GM18520 (cell line): ENCODE results near the gene MRPS11.
"Not testable (repeated sequence)": the region's sequence is repeated elsewhere in the genome, so short reads cannot be mapped to it uniquely, and the experiment has no call there.

Source experiments
- ATAC-seq: cut with Tn5 transposase; IDR thresholded peaks from one replicate; pipeline ENCODE4 v1.9.1; 2021; ENCODE audit not compliant: unreplicated experiment

The MRPS11 gene

DNA sequence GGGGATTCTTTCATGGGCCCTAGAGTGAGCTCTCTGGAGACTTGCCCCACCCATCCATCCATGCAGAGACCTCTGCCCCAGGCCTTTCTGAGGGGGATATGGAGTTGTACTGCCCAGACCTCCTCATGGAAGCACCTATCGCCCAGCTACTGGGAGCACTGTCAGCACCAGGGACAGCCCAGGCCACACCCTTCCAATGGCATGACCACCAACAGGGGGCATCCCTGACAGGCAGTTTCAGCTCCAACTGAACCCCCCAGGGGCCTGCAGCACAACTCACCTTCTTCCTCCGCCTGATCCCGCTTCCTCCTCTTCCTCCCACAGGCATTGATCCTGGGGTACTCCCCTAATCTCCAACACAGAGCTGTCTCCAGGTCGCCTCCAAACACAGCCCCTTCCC, 21.8 kb downstream of the MRPS11 start:
- ATAC-seq = no peak

DNA sequence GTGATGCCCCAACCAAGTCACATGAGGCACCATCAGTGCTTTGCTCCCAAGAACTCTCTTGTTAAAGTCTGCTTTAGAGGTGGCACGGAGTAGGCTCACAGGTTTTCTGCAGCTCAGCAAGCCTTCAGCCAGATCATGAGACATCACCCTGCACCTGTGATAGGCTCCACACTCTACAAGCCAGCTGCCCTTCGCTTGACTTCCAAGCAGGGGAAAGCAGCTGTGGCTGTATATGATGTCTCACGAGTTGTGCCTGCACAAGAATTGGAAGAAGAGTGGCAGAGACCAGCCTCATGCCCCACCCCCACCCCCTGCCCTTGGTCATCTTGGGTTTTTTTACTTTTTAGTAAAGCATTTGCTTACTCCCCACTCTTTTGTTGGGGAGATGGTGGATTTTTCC, 22.5 kb downstream of the MRPS11 start:
- ATAC-seq = no peak

DNA sequence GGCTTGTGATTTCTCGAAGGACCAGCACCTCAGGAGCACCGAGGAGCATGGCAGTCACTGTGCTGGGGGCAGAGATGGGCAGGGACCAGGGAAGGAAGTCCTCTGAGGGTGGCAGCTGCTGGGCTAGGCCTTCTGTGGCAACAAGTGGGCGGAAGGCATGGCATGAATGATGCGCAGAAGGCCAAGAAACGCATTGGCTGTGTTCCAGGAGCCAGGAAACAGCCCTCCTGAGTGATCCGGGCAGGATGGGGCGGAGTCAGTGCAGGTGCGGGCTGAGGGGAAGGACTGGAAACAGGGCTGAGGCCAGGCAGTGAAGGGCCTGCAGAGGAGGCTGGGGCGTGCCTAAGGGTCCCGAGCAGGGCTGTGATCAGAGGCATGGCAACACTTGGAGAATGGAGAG, 23.6 kb downstream of the MRPS11 start:
- no peak for ATAC-seq

DNA sequence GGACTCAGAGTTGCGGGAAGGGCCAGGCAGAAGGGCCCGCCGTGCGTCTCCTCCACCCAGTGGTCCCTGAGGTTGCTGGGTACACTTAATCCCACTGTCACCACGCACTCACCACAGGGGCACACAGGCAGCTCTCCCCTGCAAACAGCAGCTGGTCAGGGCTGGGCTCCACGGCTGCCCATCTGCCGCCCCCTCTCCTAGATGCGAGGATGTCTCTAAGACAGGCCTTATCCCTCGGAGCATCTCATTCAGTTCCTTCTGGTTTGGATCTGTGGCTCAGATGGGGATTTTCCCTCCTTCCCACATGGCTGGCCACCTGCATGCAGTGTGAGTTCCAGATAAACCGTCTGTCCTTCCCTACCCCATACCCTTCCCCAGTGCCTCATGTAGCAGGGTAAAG, 26.3 kb downstream of the MRPS11 start:
- ATAC-seq = no peak

DNA sequence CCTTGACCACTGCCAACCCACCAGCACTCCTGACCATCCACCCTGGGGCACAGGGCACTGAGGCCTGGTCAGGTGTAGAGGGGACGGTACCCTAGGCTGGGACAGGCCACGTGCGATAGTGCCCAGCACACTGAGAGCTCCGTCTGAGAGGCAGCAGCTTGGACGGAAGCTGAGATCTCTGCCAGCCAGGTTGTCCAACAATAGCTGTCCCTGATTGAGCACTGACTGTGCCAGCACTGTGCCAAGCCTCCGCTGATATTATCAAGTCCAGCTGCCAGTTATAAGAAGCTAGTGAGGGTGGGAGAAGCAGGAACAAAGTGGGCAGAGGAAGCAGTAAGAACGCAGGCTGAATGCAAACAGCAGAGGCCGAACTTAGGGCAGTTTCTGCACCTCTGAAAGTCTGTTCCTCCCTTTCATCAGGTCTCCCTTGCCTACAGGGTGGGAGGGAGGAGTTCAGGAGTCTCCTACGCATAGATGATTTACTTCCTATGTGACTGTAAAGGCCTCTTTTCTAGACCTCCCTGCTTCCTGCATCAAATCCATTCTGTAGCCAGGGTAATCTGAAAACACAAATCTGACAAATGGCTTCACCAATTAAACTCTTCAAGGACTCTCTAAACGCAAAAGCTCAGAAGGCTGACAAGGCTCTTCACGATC, 29.7 kb downstream of the MRPS11 start:
- no peak for ATAC-seq

DNA sequence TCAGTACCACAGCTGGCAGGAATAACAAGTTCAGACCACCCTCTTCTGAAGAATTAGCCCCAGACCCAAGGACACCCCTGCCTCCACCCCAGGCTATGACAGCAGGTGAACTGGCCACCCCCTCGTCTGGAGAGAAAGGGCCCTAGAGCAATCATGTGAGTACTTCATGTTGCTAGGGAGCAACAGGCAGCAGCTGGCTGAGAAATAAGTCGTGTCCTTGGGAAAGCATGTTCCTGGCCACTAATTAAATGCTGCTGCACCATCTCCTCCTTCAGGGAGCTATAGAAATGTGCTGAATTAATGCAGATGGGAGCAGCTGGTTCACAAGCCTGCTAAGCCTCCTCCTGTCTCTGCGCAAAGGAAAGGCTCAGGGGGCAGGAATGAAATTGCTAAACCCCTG, 31.5 kb downstream of the MRPS11 start:
- no peak for ATAC-seq

DNA sequence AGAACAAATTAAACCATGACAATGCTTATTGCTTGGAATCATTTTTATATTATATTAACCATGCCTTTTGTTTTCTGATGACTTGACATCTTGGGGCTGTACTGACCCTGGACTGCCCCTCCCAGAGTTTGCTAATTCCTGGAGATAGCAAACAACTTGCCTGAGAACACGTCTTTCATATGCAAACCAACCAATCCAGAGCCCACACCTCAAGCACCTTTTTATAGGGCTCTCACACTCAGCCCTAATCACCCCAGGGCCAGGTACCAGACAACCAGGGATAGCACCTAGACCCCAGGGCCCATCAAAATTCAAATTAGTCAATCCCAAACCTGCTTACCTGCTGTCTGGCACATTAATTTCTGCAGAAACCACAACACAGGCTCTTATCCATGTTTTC, 36.9 kb downstream of the MRPS11 start:
- ATAC-seq = no peak

DNA sequence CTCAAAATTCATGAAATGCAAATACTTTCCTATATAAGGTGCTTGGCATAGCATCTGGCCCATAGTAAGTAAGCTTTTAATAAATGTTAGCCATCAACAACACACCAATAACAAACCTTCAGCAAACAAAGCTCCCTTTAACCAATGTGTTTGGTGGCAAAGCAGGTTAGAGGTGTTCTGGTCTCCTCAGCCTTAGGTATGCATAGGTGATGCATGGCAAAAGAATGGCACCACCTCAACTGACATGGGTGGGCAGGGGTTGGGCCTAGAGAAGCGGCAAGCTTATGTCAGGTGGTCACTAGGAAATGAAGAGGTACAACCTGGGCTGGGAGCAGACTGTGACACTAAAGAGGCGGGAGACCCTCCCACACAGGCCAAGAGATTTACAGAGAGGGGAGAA, 38.2 kb downstream of the MRPS11 start:
- ATAC-seq = no peak

DNA sequence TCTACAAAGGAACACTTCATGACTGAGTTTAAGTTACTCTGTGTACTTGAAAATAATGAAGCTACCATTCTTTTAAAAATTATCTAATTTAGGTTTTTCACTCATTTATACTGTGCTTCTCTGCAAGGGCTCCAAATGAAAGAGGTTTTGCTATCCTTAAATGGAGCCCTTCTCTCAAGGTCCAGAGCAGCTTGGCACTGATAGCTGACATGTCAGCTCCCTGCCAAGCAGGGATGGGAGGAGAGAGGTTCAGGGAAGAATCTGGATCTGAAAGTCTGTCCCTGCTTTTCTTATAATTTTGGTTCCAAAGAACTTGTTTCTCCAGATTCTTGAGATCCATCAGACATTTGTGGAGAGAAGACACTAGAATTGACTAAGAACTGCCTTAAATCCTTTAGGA, 39.1 kb downstream of the MRPS11 start:
- no peak for ATAC-seq

DNA sequence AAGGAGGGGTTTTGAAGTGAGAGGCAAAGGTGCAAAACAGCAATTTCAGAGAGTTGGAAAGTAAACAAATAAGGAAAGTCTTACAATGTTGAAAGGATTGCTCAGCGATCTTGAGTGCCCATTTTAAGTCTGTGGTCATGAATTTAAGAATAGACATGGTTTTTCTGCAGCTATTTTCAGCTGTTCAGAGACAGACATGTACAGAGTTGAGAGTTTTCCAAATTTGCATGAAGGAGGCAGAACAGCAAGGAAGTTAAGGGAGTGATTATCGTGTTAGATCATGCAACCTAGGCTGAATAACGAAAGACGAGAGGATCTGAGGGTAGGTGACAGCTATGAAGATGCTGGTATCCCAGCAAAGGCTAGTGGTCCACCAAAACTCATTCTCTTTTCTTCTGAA, 41.8 kb downstream of the MRPS11 start:
- ATAC-seq = no peak

DNA sequence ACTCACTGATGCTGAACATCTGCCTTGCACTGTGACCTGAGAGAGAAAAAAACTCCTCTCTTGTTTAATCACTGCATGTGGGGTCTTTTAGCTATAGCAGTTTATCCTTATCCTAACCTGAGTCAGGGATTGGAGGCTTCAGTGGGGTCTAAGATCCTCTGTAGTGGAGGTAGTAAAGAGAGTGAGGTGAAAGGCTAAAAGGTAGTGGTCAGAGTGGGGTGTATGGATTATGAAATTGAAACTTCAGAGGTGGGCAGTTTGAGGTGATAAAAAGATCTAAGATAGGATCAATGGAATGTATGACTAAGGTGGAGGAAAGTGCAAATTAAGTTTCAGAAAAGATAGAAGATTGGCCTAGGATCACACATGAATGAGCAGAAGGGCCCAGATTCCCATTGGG, 42.5 kb downstream of the MRPS11 start:
- no peak for ATAC-seq

DNA sequence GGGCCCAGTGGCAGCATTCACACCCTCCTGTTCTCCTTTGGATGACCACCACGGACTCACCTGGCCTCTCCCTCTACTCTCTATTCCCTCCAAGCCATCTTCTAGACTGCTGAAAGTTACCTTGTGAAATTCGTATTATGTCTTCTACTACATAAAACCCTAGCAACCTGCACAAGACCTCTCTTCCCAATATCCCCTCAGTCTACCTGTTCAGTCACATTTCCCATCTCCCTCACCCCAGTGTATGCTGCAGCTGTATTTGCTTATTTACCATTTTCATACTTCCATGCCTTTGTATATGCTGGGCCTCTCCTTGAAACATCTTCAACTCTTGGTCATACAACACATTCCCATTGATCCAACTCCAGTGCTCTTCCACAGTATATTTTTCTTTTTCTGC, 43.7 kb downstream of the MRPS11 start:
- ATAC-seq = no peak

DNA sequence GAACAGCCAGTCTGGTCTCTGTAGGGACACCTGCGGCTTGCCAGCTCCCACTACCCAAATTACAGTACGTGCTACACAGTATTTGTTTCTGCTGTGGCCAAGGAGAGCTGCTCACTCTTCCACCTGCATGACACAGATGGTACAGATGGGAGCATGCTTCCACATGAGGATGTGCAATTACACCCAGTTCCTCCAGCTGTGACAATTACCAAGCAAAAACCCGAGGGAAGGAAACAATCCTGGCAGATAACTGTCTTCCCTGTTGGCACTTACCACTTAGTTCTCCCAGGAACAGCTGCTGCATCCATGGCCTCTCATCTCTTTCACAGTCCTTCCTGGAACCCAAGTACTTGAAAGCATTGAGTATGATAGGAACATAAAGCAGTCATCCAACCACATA, 44.6 kb downstream of the MRPS11 start:
- ATAC-seq = no peak

DNA sequence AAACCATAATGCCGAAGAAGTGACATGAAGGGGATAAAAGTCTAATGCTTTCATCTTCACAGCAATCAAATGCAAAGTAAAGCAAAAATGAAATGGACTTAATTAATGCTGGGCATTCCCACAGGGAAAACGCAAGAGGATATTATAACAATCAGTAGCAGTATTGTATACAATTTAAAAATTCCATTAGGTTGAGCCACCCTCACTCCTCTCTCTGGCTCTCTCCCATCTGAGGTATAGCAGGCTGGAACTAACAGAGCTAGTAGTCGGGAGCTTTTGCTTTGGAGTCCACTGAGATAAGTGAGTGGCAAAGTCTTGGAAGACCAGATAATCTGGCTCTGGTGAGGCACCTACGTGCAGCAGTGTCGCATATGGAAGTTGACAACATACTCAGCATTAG, 45.1 kb downstream of the MRPS11 start:
- ATAC-seq = no peak

DNA sequence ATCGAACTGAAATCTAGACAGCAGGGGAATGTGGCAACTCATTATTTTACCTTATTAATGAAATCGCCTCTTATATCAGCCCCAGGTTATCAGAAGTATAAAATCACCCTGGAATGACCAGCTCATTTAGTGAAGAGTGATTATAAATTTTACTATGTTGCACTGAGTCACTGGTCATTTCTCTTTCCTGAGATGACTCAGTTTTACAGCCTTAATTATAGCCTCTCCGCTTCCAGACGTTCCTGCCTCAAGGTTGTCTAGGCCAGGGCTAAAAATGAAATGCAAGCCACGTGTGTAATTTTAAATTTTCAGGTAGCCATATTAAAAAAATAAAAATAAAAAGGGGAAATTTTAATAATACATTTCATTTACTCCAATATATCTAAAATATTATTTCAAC, 45.7 kb downstream of the MRPS11 start:
- no peak for ATAC-seq

DNA sequence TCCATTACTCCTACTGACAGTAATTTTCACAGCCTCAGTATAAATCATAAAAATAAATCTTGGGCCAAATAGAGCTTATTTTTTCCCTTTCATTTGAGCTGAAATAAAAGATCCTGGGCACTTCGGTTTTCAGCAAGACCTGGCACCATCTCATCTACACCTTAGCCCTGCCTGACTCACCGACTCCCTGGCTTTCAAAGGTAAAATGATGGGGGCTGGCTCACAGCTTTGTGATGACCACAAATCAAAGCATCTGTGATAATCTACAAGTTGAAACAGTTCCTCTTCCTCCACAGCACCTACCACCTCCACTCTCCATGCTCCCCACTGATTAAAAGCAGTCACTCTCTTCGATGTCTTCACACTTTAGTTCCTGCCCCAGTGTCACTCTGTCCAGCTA, 51.4 kb downstream of the MRPS11 start:
- ATAC-seq = no peak

DNA sequence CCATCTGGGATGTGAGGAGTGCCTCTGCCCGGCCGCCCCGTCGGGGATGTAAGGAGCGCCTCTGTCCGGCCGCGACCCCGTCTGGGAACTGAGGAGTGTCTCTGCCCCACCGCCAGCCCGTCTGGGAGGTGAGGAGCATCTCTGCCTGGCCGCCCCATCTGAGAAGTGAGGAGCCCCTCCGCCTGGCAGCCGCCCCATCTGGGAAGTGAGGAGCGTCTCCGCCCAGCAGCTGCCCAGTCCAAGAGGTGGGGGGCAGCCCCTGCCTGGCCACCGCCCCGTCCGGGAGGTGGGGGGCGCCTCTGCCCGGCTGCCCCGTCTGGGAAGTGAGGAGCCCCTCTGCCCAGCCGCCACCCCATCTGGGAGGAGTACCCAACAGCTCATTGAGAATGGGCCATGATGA, 56.6 kb downstream of the MRPS11 start:
- not testable (repeated sequence) for ATAC-seq

DNA sequence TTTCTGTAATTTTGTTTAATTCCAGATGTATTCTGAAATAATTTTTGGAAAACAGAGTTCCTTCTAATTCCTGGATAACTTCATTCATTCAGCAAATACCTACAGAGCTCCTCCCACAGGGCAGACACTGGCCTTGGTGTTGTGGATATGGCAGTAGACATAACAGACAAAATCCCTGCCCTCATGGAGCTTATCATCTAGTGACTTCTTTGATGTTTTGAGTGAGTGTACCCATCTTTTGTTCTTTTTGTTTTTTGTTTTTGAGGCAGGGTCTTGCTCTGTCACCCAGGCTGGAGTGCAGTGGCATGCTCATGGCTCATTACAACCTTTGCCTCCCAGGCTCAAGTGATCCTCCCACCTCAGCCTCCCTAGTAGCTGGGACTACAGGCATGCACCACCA, 57.9 kb downstream of the MRPS11 start:
- ATAC-seq = no peak

DNA sequence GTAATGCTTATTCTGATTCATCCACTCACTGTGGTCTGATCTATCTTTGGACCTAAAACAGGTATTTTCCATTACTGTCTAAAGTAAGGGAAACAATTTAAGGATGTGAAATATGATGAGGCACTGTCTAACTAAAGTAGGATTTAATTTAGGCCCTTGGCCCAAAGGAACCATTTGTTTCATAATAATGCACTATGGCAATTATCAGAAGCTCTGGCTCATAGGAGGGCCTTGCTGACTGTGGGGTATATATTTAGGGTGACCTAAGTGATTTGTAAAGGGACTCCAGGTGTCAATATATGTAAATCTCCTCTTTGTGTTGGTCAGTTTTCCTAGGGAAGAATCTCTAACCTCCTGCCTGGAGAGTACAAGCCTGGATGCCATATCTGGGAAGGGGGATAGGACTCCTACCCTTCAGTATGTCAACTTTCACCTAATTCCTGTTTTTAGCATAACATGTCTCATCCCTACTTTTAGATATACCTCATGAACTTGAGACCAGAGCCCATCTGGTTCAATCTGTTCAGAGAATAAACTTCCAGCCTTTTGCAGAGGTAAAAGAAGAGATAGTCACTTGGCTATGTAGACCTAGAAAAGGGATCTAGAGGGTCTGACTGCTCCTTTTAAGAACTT, 58.9 kb downstream of the MRPS11 start:
- ATAC-seq = no peak

DNA sequence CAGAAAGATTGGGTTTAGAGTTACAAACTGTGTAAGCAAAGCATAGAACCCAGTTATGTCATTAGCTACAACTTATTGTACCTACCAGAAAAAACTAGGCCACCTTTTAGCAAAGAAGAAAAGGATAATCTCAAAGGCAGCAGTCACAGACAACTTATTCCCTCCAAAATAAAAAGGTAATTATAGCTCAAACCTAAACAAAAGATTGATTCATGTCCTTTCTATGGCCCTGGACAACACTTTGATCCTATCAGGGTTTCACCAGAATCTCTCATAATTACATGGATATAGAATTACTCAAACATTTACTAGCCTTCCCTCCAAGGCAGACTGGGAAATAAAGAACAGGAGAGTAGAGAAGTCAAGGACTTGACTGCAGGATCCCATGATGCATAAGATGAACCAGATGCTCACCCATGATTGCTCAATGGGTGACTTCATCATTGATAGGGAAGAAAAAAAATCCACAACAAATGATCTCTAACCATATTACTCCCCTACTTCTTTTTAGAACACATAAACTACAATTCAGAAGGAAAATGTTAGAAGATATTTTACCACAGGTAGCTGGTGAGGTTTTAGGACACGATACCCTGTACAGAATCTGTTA, 61.6 kb downstream of the MRPS11 start:
- no peak for ATAC-seq
